ENCODE data around the gene GARIN5A. TPM values are rescaled to one million over a fixed set of nuclear protein-coding genes. Genes with fewer than 3 reads are reported as not detected.

Gene GARIN5A
- polyA plus RNA-seq, 1 of the 3 experiments (the other 2 are of a cell fraction), result 1.3 TPM

DNA sequence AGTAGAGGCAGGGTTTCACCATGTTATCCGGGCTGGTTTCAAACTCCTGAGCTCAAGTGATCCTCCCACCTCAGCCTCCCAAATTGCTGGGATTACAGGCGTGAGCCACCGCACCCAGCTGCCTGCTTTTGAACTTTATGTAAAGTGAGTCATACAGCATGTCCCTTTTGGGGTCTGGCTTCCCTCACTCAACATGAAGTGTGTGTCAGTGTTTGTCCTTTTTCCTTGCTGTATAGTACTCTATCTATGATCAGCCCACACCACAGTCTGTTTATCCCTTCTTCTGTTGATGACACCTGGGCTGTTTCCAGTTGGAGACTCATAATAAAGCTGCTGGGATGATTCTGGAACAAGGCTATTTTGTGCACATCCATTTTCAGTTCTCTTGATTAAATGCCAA lies 55.8 kb downstream of the GARIN5A start:
- ChIA-PET CTCF (interaction anchor here (1.0 to 5.3 kb wide), 2 partner anchors 11 to 52 kb away, joined by 3 to 22 read pairs; no protein-coding TSS in a partner anchor), POLR2A (no interaction called here)
- no peaks in the 10 kb centered on the region for H3K36me3 ChIP-seq (replicated peaks in 1 of 2; ENCODE audit: control insufficient read depth in 1 of 2, insufficient read depth in 2 of 2, low read length in 1 of 2)
- TF ChIP-seq, protein P1, sequence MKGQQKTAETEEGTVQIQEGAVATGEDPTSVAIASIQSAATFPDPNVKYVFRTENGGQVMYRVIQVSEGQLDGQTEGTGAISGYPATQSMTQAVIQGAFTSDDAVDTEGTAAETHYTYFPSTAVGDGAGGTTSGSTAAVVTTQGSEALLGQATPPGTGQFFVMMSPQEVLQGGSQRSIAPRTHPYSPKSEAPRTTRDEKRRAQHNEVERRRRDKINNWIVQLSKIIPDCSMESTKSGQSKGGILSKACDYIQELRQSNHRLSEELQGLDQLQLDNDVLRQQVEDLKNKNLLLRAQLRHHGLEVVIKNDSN (IDR thresholded peaks at IDR 0.05; ENCODE audit: borderline replicate concordance, low read depth), result no peak
- TF ChIP-seq NFIC (IDR thresholded peaks at IDR 0.05; ENCODE audit: borderline replicate concordance) (no peak), GATA2 (CRISPR knock-in tag; IDR thresholded peaks at IDR 0.05) (no peak), TCF12 (IDR thresholded peaks at IDR 0.05) (no peak), EZH2phosphoT487 (IDR thresholded peaks at IDR 0.05; ENCODE audit: borderline replicate concordance, low read depth) (no peak), MXI1 (IDR thresholded peaks at IDR 0.05; ENCODE audit: low read depth, low read length) (no peak), EP300 (IDR thresholded peaks at IDR 0.05; ENCODE audit: borderline replicate concordance in 1 of 2, low read depth in 1 of 2, low read length in 1 of 2) (no peak), POLR2AphosphoS5 (IDR thresholded peaks at IDR 0.05; ENCODE audit: low read depth, low read length) (no peak), RXRA (IDR thresholded peaks at IDR 0.05; ENCODE audit: borderline replicate concordance, low read depth) (no peak), FOXM1 (IDR thresholded peaks at IDR 0.05; ENCODE audit: low read depth) (no peak), RAD21 (IDR thresholded peaks at IDR 0.05; ENCODE audit: low read length) (no peak), RFX5 (IDR thresholded peaks at IDR 0.05; ENCODE audit: low read length) (no peak), YY1 (IDR thresholded peaks at IDR 0.05; ENCODE audit: low read depth) (no peak), FOSL2 (IDR thresholded peaks at IDR 0.05; ENCODE audit: borderline replicate concordance, low read depth) (no peak), GABPA (IDR thresholded peaks at IDR 0.05; ENCODE audit: low read depth) (no peak), SMC3 (IDR thresholded peaks at IDR 0.05; ENCODE audit: low read depth, low read length) (no peak)
- TF ChIP-seq, protein P2, sequence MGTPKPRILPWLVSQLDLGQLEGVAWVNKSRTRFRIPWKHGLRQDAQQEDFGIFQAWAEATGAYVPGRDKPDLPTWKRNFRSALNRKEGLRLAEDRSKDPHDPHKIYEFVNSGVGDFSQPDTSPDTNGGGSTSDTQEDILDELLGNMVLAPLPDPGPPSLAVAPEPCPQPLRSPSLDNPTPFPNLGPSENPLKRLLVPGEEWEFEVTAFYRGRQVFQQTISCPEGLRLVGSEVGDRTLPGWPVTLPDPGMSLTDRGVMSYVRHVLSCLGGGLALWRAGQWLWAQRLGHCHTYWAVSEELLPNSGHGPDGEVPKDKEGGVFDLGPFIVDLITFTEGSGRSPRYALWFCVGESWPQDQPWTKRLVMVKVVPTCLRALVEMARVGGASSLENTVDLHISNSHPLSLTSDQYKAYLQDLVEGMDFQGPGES (IDR thresholded peaks at IDR 0.05; ENCODE audit: low read depth, low read length), result no peak
- TF ChIP-seq, protein P3, sequence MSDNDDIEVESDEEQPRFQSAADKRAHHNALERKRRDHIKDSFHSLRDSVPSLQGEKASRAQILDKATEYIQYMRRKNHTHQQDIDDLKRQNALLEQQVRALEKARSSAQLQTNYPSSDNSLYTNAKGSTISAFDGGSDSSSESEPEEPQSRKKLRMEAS (IDR thresholded peaks at IDR 0.05; ENCODE audit: low read depth), result no peak
- H3K4me1 ChIP-seq (ENCODE audit: control insufficient read depth in 1 of 2, insufficient read depth in 2 of 2, low read depth in 1 of 2, low read length in 1 of 2), result no peaks in the 10 kb centered on the region
- no peaks in the 10 kb centered on the region for H4K20me1 ChIP-seq (ENCODE audit: insufficient read depth)
- H3K9me3 ChIP-seq, result no peaks in the 10 kb centered on the region
- no peak overlapping the region for H3K4me2 ChIP-seq
- no peaks in the 10 kb centered on the region for H3K27me3 ChIP-seq (ENCODE audit: insufficient read depth)
- H3K79me2 ChIP-seq (ENCODE audit: insufficient read depth), result no peaks in the 10 kb centered on the region
- H3K9ac ChIP-seq, result no peak overlapping the region
- 64% methylated on average over 3 of the region's 3 CpGs for WGBS (ENCODE audit: low lambda C conversion rate)
- no peaks in the 10 kb centered on the region for H3K9me2 ChIP-seq
- H3F3A ChIP-seq (replicated peaks; ENCODE audit: insufficient read depth), result peaks cover 3% of the 10 kb centered on the region
- no peak for DNase-seq
- no peak overlapping the region for H2AFZ ChIP-seq (ENCODE audit: low read depth)
- H3K4me3 ChIP-seq (ENCODE audit: low read depth in 2 of 2, low read length in 1 of 2), result no peak overlapping the region
- no peak overlapping the region for H3K27ac ChIP-seq (ENCODE audit: low read depth in 2 of 2, low read length in 1 of 2)

DNA sequence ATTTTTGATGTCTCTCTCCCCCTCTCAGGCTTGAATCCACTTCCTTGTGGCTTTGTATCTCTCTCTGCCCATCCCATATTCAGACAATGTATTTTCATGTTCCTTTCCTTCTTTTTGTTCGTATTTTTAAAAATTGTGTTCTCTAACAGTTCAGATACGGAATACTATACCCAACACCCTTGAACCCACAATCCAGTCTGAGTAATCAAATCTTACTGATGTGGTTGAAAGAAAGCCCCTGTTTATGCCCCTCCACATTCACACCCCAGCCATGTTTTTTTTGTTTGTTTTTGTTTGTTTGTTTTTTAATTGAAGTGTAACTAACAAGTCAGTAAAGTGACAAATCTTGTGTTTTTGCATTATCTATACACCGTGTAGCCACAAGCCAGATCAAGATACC lies 56.5 kb downstream of the GARIN5A start:
- Histone ChIP-seq H3F3A (replicated peaks; ENCODE audit: insufficient read depth) (peaks cover 3% of the 10 kb centered on the region), H3K9me3 (no peaks in the 10 kb centered on the region), H3K4me3 (ENCODE audit: low read depth in 2 of 2, low read length in 1 of 2) (no peak overlapping the region), H3K9ac (no peak overlapping the region), H2AFZ (ENCODE audit: low read depth) (no peak overlapping the region), H3K4me2 (no peak overlapping the region), H3K27ac (ENCODE audit: low read depth in 2 of 2, low read length in 1 of 2) (no peak overlapping the region), H3K4me1 (ENCODE audit: control insufficient read depth in 1 of 2, insufficient read depth in 2 of 2, low read depth in 1 of 2, low read length in 1 of 2) (no peaks in the 10 kb centered on the region), H3K9me2 (no peaks in the 10 kb centered on the region), H4K20me1 (ENCODE audit: insufficient read depth) (no peaks in the 10 kb centered on the region), H3K27me3 (ENCODE audit: insufficient read depth) (no peaks in the 10 kb centered on the region), H3K79me2 (ENCODE audit: insufficient read depth) (no peaks in the 10 kb centered on the region), H3K36me3 (replicated peaks in 1 of 2; ENCODE audit: control insufficient read depth in 1 of 2, insufficient read depth in 2 of 2, low read length in 1 of 2) (no peaks in the 10 kb centered on the region)
- ChIA-PET CTCF (interaction anchor here (1.0 to 5.3 kb wide), 4 partner anchors 33 to 136 kb away, joined by 3 to 22 read pairs (median 4); no protein-coding TSS in a partner anchor), POLR2A (no interaction called here)
- WGBS (ENCODE audit: low lambda C conversion rate), result 59% methylated on average over 3 of the region's 3 CpGs
- no peak for DNase-seq
- TF ChIP-seq, protein P3 (IDR thresholded peaks at IDR 0.05; ENCODE audit: low read depth), result no peak
- TF ChIP-seq EZH2phosphoT487 (IDR thresholded peaks at IDR 0.05; ENCODE audit: borderline replicate concordance, low read depth), result no peak
- no peak for TF ChIP-seq NRF1 (IDR thresholded peaks at IDR 0.05; ENCODE audit: low read depth, low read length)
- no peak for TF ChIP-seq TAF1 (IDR thresholded peaks at IDR 0.05; ENCODE audit: borderline replicate concordance, low read depth, low read length)
- no peak for TF ChIP-seq RFX5 (IDR thresholded peaks at IDR 0.05; ENCODE audit: low read length)
- no peak for TF ChIP-seq MXI1 (IDR thresholded peaks at IDR 0.05; ENCODE audit: low read depth, low read length)
- TF ChIP-seq, protein P4, sequence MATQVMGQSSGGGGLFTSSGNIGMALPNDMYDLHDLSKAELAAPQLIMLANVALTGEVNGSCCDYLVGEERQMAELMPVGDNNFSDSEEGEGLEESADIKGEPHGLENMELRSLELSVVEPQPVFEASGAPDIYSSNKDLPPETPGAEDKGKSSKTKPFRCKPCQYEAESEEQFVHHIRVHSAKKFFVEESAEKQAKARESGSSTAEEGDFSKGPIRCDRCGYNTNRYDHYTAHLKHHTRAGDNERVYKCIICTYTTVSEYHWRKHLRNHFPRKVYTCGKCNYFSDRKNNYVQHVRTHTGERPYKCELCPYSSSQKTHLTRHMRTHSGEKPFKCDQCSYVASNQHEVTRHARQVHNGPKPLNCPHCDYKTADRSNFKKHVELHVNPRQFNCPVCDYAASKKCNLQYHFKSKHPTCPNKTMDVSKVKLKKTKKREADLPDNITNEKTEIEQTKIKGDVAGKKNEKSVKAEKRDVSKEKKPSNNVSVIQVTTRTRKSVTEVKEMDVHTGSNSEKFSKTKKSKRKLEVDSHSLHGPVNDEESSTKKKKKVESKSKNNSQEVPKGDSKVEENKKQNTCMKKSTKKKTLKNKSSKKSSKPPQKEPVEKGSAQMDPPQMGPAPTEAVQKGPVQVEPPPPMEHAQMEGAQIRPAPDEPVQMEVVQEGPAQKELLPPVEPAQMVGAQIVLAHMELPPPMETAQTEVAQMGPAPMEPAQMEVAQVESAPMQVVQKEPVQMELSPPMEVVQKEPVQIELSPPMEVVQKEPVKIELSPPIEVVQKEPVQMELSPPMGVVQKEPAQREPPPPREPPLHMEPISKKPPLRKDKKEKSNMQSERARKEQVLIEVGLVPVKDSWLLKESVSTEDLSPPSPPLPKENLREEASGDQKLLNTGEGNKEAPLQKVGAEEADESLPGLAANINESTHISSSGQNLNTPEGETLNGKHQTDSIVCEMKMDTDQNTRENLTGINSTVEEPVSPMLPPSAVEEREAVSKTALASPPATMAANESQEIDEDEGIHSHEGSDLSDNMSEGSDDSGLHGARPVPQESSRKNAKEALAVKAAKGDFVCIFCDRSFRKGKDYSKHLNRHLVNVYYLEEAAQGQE (IDR thresholded peaks at IDR 0.05; ENCODE audit: low read depth, low read length), result no peak

All from SK-N-SH (cell line).